ENCODE data around the gene GORASP2. TPM values are rescaled to one million over a fixed set of nuclear protein-coding genes. Genes with fewer than 3 reads are reported as not detected.
A peak's percentile ranks its signal among the peaks of the same experiment; 100 is the strongest.

The GORASP2 gene
- total RNA-seq, 1 donor, result 67.7 TPM

GRCh38 chr2:170887496-170887895, 41.6 kb upstream of the GORASP2 start:
- DNase-seq (ENCODE audit: low read depth), result no peak
- no peak for TF ChIP-seq CTCF (IDR thresholded peaks at IDR 0.05; ENCODE audit: insufficient read depth, low read length)

GRCh38 chr2:170887896-170888295, 41.2 kb upstream of the GORASP2 start:
- no peak for DNase-seq (ENCODE audit: low read depth)
- TF ChIP-seq CTCF (IDR thresholded peaks at IDR 0.05; ENCODE audit: insufficient read depth, low read length), result no peak
- H3K4me3 ChIP-seq (ENCODE audit: low read depth, low read length), result no peak overlapping the region

More at GRCh38 chr2:170887496-170887895, 41.6 kb upstream of the GORASP2 start:
- no peak overlapping the region for H3K4me3 ChIP-seq (ENCODE audit: low read depth, low read length)

GRCh38 chr2:170891893-170892292, 37.2 kb upstream of the GORASP2 start:
- DNase-seq (ENCODE audit: low read depth), result no peak
- no peak for TF ChIP-seq CTCF (IDR thresholded peaks at IDR 0.05; ENCODE audit: insufficient read depth, low read length)
- H3K4me3 ChIP-seq (ENCODE audit: low read depth, low read length), result no peak overlapping the region

GRCh38 chr2:170892391-170892951, 36.6 kb upstream of the GORASP2 start:
- DNase-seq (ENCODE audit: low read depth), result no peak
- no peak overlapping the region for H3K4me3 ChIP-seq (ENCODE audit: low read depth, low read length)
- no peak for TF ChIP-seq CTCF (IDR thresholded peaks at IDR 0.05; ENCODE audit: insufficient read depth, low read length)

- no peak overlapping the region for H3K4me3 ChIP-seq (ENCODE audit: low read depth, low read length)
- no peak for TF ChIP-seq CTCF (IDR thresholded peaks at IDR 0.05; ENCODE audit: insufficient read depth, low read length)
- peak; percentile 27 for DNase-seq (ENCODE audit: low read depth)
Measured at GRCh38 chr2:170895023-170895757, 33.9 kb upstream of the GORASP2 start.

GRCh38 chr2:170896622-170897021, 32.4 kb upstream of the GORASP2 start:
- TF ChIP-seq CTCF (IDR thresholded peaks at IDR 0.05; ENCODE audit: insufficient read depth, low read length), result no peak
- no peak for DNase-seq (ENCODE audit: low read depth)
- no peak overlapping the region for H3K4me3 ChIP-seq (ENCODE audit: low read depth, low read length)

All from fibroblast of the aortic adventitia (primary cell).